ENCODE measurements around the gene RARB.

DNA sequence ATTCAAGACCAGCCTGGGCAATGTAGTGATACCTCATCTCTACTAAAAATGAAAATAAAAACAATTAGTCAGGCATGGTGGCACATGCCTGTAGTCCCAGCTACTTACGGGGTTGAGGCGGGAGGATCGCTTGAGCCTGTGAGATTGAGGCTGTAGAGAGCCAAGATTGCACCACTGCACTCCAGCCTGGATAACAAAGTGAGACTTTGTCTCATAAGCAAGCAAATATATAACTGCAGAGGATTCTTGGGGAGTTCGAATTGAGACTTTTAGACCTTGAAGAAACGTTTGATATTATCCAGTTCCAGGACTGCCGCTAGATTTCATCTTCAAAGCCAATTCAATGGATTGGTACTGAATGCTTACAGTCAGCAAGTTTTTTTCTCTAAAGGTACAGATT, 11.9 kb upstream of the RARB start:
- TF ChIP-seq, protein P1, sequence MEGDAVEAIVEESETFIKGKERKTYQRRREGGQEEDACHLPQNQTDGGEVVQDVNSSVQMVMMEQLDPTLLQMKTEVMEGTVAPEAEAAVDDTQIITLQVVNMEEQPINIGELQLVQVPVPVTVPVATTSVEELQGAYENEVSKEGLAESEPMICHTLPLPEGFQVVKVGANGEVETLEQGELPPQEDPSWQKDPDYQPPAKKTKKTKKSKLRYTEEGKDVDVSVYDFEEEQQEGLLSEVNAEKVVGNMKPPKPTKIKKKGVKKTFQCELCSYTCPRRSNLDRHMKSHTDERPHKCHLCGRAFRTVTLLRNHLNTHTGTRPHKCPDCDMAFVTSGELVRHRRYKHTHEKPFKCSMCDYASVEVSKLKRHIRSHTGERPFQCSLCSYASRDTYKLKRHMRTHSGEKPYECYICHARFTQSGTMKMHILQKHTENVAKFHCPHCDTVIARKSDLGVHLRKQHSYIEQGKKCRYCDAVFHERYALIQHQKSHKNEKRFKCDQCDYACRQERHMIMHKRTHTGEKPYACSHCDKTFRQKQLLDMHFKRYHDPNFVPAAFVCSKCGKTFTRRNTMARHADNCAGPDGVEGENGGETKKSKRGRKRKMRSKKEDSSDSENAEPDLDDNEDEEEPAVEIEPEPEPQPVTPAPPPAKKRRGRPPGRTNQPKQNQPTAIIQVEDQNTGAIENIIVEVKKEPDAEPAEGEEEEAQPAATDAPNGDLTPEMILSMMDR (conservative IDR thresholded peaks at IDR 0.05), result no peak
- TF ChIP-seq ZFX (IDR thresholded peaks at IDR 0.05), result no peak
